VCaP (cell line): ENCODE results near the gene C6orf58.
"Not testable (repeated sequence)": the region's sequence is repeated elsewhere in the genome, so short reads cannot be mapped to it uniquely, and the experiment has no call there.

Source experiments
- H3K27ac ChIP-seq: fragments of 450-650 bp; 2 replicates; pipeline ENCODE4 v1.5.1; 2017
- TF ChIP-seq, protein P1 (sequence below): fragments of 450-650 bp; conservative IDR thresholded peaks from 2 replicates; pipeline ENCODE4 v1.5.1; 2017; ENCODE audit warnings: mild to moderate bottlenecking, moderate library complexity

The C6orf58 gene

DNA sequence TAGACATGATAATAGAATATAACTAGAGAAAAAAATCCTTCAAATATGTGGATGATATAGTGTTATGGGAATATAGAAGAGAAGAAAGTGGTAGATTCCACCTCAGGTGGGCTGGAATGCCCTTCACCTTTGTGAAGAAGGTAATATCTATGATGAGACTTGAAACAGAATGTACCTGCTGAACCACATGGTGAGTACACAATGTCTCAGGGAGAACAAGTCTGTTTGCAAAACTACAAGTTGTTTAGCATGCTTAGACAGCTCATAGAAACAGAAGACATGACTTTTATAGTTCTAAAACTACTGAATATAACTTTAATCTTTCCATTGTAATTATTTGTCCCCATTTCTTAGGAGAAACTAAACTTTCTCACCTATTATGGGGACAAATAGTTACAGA is 12.2 kb downstream of the C6orf58 start:
- TF ChIP-seq, protein P1, sequence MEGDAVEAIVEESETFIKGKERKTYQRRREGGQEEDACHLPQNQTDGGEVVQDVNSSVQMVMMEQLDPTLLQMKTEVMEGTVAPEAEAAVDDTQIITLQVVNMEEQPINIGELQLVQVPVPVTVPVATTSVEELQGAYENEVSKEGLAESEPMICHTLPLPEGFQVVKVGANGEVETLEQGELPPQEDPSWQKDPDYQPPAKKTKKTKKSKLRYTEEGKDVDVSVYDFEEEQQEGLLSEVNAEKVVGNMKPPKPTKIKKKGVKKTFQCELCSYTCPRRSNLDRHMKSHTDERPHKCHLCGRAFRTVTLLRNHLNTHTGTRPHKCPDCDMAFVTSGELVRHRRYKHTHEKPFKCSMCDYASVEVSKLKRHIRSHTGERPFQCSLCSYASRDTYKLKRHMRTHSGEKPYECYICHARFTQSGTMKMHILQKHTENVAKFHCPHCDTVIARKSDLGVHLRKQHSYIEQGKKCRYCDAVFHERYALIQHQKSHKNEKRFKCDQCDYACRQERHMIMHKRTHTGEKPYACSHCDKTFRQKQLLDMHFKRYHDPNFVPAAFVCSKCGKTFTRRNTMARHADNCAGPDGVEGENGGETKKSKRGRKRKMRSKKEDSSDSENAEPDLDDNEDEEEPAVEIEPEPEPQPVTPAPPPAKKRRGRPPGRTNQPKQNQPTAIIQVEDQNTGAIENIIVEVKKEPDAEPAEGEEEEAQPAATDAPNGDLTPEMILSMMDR, result no peak
- no peak overlapping the region for H3K27ac ChIP-seq

DNA sequence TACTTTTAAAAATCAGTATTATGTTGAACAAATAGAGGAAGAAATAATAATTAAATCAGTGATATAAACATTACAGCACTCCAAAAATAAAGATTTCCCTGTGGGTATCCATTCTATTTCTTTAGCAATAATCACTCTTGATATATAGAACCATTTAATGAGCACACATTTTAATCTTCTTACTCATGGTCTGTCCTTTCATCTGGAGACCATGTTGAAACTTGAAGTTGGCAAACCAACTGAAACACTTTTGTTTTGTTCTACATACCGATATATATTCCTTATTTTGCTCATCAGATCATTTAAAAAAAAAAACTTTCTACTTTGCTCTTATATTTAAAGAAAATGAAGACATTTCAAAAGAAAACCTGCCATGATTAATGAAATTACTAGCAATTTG is 13.4 kb downstream of the C6orf58 start:
- H3K27ac ChIP-seq, result no peak overlapping the region
- TF ChIP-seq, protein P1, result no peak

DNA sequence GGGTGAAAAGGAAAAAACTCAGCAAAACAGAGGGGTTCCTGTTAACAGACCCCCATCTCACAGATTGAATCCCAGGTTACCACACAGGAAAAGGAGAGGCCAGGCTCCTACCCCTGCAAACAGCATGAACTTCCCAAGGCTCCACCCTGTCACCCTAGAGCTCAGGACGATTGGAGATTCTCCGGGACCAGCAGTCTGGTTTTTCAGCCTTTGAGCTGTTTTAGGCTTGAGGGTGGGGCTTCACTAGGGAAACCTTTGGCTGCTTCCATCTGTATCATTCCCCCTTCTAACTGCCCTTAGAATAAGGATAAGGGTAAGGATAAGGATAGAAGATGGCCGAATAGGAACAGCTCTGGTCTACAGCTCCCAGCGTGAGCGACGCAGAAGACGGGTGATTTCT is 16.0 kb downstream of the C6orf58 start:
- TF ChIP-seq, protein P1, result no peak

DNA sequence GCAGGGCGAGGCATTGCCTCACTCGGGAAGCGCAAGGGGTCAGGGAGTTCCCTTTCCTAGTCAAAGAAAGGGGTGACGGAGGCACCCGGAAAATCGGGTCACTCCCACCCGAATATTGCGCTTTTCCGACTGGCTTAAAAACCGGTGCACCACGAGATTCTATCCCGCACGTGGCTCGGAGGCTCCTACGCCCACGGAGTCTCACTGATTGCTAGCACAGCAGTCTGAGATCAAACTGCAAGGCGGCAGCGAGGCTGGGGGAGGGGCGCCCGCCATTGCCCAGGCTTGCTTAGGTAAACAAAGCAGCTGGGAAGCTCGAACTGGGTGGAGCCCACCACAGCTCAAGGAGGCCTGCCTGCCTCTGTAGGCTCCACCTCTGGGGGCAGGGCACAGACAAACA is 16.5 kb downstream of the C6orf58 start:
- not testable (repeated sequence) for H3K27ac ChIP-seq

More for the DNA sequence above, 16.0 kb downstream of the C6orf58 start:
- no peak overlapping the region for H3K27ac ChIP-seq

DNA sequence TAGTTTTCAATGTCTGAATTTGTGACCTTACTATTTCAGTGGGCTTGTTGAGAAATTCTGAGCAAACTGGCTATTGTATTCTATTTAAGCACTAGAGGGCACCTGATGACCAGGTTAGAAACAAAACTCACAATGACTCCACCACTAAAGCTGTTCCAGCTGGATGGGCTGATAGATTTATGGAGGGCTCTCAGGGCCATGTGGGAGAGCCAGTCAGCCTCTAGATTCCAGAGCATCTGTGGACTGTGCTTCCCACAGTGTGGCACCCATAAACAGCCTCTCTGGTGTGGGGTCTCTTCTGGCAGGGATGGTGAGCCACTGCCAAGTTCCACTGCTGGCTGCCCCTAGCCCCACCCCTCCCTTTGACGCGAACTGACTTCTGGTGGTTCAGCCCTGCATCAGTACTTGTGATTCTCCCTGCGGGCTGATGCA is 29.2 kb downstream of the C6orf58 start:
- TF ChIP-seq, protein P1, result peak; percentile 76
- H3K27ac ChIP-seq, result no peak overlapping the region

DNA sequence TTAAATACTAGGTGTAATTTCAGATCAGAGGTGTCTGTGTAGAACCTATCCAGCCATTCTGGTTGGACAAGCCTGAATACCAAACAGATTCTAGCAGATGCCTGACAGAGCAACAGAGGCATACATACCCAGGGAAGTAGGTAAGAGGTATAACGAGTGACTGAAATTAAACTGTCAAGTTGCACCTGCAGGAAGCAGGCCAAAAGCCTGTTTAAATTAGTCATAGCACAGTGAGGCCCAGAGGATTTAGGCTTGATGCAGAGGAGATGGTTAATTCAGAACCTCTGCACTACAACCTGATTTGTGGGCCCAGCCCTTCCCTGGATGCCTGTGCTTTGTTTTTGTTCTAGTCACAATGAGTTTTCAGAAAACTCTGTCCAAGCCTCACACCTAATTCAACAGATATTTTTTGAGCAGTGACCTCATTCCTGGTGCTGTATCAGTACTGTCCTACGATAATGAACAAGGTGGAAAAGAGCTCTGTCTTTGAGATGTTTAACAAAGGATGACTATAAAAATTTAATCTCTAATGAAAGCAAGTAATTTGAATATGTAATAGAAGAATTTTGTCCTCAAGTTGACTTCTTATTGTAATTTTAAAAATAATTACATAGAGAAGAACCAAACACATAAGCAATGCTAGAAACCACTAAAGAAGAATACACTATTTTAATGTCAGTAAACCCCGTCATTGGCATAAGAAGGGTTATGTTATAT is 31.7 kb downstream of the C6orf58 start:
- TF ChIP-seq, protein P1, result no peak
- no peak overlapping the region for H3K27ac ChIP-seq

DNA sequence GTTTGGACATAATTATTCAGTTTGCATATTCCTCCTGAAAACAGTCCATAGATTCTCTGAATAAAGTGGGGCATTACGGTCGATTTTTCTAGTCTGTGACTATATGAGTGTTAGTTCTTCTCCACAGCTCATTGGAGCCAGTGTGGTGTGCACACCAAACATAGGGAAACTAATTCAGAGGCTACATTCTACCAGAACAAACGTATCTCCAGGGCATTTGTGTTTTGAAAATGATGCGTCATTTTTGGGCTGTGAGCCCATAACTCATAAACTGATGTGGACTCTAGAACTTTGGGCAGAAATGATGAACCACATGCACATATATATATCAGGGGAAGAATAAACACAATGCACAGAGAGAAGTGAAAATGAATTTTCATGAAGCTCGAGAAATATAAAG is 41.8 kb downstream of the C6orf58 start:
- TF ChIP-seq, protein P1, result no peak
- H3K27ac ChIP-seq, result no peak overlapping the region

DNA sequence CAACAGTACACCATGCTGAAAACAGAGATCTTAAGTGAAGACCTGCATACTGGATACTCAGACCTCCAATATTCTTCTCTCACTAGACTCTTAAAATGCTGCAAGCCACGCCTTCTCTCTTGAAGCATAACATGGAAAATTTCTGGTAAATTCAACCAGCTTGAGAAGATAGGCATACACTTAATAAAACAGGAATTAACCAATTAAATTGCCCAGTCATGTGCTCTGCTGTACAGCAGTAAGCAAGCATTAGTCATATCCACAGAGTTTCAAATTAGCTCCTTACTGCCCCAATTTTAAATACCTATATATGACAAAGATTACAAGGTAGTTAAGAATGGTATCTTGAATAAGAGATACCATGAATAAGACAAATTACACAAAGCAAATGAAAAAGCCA is 53.8 kb downstream of the C6orf58 start:
- TF ChIP-seq, protein P1, result no peak
- H3K27ac ChIP-seq, result no peak overlapping the region
